GM18907 (cell line): ENCODE results near the gene SPINK6.

ENCODE experiments used
- ATAC-seq: cut with Tn5 transposase; IDR thresholded peaks from one replicate; pipeline ENCODE4 v1.9.1; 2021; ENCODE audit warnings: mild to moderate bottlenecking, moderate library complexity; ENCODE audit not compliant: unreplicated experiment

SPINK6 gene

DNA sequence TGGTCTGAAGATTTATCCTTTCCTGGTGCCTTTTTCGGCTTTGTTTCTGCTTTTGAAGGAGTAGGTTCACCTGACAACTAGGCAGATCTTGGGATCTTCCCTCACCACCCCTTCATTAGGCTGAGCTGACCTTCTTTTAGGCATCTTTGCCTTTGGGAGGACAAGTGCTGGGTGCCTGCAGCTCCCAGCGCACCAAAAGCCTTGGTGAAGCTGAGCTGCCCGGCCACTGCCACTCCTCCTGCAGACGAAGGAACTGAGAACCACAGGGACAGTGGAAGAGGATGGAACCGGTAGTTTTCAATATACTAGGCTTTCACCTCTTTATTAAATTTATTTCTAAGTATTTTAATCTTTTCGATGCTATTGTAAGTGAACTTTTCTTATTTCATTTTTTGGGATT, 18.7 kb downstream of the SPINK6 start:
- no peak for ATAC-seq

DNA sequence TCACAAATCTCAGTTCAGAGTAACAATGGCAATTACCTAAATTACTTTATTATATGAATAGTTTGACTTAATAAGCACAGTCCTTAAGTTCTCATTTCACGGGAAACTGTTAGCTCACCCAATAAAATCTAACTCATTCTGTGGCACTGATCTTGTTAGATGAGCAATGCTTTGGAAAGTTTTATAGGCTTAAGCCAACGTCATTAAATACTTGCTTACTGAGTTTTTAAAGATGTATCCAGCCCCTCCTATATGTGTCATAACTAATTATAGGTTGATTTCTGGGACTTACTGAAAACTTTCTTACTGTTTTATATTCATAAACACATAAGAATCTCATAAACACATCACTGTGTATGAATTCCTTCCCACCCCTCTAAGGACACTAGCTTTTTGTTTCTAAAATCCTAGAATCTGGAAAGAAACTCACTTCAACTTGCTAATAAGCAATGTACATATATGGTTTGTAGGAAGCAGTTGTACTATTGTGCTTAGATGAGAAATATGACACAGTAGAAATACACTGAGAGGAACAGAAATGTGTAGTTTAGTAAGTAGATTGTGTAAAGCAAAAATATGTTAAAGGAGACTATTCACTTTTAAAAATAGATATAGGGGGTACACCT, 21.4 kb downstream of the SPINK6 start:
- ATAC-seq = no peak

DNA sequence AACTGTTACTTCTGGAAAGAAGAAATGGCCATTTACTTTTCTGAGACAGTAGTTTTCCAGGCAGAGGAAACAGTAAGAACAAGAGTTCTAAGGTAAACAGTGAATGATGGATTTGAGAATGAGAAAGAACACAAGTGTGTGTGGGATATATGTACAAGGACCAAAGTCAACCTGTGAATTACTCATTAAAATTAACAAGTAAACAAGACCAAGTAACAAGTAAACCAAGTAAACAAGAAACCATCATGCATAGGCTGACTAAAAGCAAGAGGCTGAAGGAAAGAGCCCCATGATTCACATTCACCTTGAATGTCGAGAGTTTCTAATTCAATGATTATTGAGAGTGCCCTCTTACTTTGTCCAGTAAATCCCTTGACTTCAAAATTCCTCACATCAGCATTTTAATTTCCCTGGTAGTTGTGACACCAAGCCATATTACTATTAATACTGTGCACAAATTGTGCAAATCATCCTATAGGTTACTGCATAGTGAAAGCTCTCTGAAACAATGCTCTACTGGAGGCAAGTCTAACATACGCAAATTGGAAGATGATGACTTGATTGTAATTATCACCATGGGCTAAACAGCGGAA, 25.6 kb downstream of the SPINK6 start:
- no peak for ATAC-seq

DNA sequence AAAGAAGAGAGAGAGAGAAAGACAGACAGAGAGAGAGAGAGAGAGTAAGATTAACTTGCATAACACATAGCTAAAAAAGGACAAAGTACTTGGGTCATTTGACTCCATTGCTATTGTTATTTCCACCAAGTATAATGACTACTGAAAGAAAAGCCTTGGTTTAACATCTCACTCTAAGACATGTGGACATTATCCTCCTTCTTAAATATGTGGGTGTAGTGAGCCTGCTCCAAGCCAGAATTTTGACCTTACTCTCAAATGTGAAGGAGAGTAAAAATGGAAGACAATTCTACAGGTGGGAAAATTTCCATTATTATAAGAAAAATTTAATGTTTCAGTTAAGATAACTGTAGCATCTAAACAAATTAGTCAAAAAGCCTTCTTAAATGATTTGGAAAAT, 27.0 kb downstream of the SPINK6 start:
- no peak for ATAC-seq

DNA sequence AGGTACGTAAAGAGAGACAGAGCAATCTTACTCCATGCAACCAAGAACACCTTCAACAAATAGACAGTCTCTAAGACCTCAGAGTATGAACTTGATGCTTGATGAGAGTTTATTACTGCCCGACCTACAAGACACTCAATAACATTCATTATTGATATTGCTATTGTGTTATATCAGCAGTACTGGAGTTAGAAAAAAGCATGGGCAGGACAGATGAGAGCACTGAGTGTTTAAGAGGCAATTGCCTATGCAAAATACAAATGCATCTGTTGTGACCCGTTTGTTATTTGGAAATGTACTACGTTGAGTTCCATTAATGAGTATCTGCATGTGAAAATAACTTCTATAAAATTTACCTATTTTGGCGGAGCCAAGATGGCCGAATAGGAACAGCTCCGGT, 27.4 kb downstream of the SPINK6 start:
- ATAC-seq = no peak

DNA sequence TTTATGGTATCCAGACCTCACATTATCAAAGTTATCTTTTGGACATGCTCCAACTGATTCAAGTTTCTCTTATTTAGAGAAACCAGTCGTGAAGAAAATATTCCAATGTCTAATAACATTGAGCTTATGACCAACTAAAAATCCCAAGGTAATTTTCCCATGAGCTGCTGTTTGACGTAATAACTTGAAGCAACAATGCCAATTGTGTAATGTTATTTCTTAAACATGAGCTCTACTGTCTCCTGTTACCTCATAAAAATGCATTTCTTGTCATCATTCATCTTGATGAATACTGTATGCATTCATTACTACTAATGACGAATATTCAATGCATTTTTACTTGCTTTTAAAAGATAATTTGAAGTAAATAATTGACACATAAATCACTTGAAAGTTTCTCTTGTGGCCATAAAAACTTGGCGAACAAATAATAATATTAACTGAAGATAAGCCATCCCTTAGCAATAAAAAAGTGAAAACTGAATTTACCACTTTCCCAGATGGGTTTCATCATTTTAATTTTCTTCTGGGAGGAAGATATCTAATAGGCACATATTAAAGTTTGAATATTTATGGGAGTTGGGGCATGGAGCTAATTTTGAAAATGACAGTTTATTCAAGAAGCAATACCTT, 35.1 kb downstream of the SPINK6 start:
- no peak for ATAC-seq

DNA sequence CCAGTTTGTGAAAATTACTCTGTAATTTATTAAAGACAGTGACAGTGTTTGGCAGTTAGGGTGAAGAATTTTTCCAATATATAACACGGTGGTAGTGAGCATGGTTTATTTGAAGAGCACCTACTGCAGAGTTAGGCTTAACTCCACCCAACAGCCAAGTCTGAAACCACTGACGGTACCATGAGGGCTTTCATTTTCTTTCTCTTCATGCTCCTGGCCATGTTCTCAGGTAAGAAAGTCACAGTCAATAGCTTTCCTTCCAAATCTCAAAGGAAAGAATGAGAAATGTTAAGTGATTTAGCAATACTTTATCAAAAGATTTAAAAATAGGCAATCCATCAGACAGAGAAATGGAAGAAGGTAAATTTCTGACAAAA, 35.6 kb downstream of the SPINK6 start, which contains the start of gene MARCOL:
Gene MARCOL, plus strand, starts transcription at position 108 of the 377 bp plus-strand sequence. Its CDS starts 73 bp downstream, at position 181.
- ATAC-seq = no peak

DNA sequence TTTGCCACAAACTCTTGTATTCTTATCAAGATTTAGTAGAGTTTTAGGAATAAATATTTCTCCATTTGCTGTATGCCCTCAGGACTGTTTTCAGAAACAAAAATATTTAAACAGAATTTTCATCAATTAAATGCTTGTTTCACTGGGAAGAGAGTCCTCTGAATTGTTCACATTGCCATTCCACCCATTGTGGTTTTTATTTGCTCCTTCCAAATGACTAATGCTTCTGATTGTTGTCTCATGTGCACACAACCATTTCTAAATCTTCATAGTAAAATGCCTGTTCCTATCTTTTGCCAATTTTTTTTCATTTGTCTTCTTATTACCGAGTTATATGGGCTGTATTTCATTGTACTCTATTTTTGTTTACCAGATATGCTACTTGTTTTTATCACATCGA, 46.1 kb downstream of the SPINK6 start:
- no peak for ATAC-seq

DNA sequence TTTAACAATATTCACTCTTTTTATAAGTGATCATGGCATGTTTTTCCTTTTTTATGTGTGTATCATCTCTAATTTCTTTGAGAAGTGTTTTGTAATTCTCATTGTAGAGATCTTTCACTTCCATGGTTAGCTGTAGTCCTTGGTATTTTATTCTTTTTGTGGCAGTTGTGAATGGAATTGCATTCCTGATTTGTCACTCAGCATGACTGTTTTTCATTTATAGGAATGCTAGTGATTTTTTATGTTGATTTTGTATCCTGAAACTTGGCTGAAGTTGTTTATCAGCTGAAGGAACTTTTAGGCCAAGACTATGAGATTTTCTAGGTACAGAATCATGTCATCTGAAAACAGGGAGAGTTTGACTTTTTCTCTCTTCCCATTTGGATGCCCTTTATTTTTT, 52.6 kb downstream of the SPINK6 start:
- ATAC-seq = no peak

DNA sequence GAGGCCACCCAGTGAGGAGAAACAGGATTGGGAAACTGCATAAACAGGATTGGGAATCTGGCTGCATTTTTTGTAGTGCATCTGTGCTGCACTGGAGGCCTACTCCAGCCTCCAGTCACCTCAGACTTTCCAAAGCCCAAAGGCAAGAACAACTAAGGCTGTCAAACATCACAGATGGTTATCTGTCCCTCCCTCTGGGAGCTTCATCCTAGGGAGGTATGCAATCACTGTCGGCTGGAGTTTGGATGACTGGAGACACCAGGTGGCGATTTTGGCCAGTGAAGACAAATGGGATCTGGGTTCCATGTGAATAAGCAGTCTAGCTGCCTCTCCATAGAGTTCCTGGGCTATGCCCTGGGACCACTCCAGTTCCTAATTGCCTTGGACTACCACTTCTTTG, 56.4 kb downstream of the SPINK6 start:
- no peak for ATAC-seq

DNA sequence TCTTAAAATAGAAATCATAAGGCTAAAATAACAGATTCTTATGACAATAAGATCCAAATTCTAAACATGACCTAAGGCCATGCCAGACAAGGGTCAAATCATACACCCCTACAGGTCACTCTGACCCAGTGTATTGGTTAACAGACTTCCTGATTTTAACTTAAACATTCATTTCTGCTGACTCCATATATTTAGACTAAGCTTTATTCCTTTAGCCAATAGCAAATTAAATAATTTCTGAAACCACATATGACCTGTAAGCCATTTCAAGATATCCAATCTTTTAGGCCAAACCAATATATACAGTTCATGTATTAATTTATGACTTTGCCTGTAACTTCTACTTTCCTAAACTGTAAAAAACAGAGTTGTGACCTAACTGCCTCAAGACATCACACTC, 58.4 kb downstream of the SPINK6 start:
- ATAC-seq = no peak
